ENCODE data around the gene CCNB2. TPM values are rescaled to one million over a fixed set of nuclear protein-coding genes. Genes with fewer than 3 reads are reported as not detected.
"Not testable (repeated sequence)": the region's sequence is repeated elsewhere in the genome, so short reads cannot be mapped to it uniquely, and the experiment has no call there.

The CCNB2 gene
- total and polyA plus RNA-seq, 10 of the 15 experiments (the other 5 are each of a cell fraction or from before 2014, with no cell fraction given): 74.1 to 211 (median 103) TPM

DNA sequence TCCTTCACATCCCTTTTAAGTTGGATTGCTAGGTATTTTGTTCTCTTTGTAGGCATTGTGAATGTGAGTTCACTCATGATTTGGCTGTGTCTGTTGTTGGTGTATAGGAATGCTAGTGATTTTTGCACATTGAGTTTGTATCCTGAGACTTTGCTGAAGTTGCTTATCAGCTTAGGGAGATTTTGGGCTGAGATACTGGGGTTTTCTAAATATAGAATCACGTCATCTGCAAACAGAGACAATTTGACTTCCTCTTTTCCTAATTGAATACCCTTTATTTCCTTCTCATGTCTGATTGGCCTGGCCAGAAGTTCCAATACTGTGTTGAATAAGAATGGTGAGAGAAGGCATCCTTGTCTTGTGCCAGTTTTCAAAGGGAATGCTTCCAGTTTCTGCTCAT lies 22.3 kb downstream of the CCNB2 start:
- in situ Hi-C loops (cut with MboI); FAIRE-seq; H3K4me3 ChIP-seq; RAD21 ChIA-PET (ENCODE audit: unreplicated experiment); H3K9ac ChIP-seq (ENCODE audit: control insufficient read depth, insufficient read depth, low read length); H3K4me2 ChIP-seq (ENCODE audit: control insufficient read depth, insufficient read depth); H2AFZ ChIP-seq (ENCODE audit: control insufficient read depth, low read depth, low read length); H3K27ac ChIP-seq (ENCODE audit: control insufficient read depth, insufficient read depth); H3K4me1 ChIP-seq (ENCODE audit: control insufficient read depth, insufficient read depth, low read length); H3K27me3 ChIP-seq (replicated peaks in 1 of 2; ENCODE audit: control insufficient read depth in 2 of 2, insufficient read depth in 2 of 2, low read length in 1 of 2); BruUV-seq (replicated peaks); H3K79me2 ChIP-seq (ENCODE audit: control insufficient read depth, insufficient read depth, low read length); DNase-seq (ENCODE audit: low read depth, low spot score); ATAC-seq; intact Hi-C loops (cut with micrococcal nuclease; ENCODE audit: unreplicated experiment); H4K20me1 ChIP-seq (ENCODE audit: control insufficient read depth, insufficient read depth): not testable (repeated sequence)
- TF ChIP-seq ATF7 (IDR thresholded peaks at IDR 0.05; ENCODE audit: low read depth) (peak; percentile 81), SPI1 (IDR thresholded peaks at IDR 0.05; ENCODE audit: borderline replicate concordance, insufficient read depth, low read depth, low read length) (peak; percentile 73; the same call in 1 of the 2 replicates)
- CTCF ChIA-PET: interaction anchor here (0.7 kb wide), 1 partner anchor 401 kb away, joined by 3 read pairs; no protein-coding TSS in a partner anchor
- peaks cover 11% of the 10 kb centered on the region for H3K9me3 ChIP-seq (replicated peaks; ENCODE audit: control insufficient read depth, insufficient read depth, low read length)
- POLR2A ChIA-PET: interaction anchor here (1.1 kb wide), 1 partner anchor 148 kb away, joined by 3 read pairs; no protein-coding TSS in a partner anchor
- WGBS (ENCODE audit: insufficient coverage, insufficient replicate concordance, low lambda C conversion rate, missing lambda C conversion rate): 21% methylated on average over 1 of the region's 1 CpG
- SMC1A ChIA-PET (ENCODE audit: uncharacterized antibody, unreplicated experiment): interaction anchor here (0.6 kb wide), 1 partner anchor 279 kb away, joined by 3 read pairs; no protein-coding TSS in a partner anchor
- H3K36me3 ChIP-seq (ENCODE audit: control insufficient read depth in 2 of 2, insufficient read depth in 2 of 2, low read length in 1 of 2): peaks cover 23 to 30% of the 10 kb centered on the region in 2 experiments

DNA sequence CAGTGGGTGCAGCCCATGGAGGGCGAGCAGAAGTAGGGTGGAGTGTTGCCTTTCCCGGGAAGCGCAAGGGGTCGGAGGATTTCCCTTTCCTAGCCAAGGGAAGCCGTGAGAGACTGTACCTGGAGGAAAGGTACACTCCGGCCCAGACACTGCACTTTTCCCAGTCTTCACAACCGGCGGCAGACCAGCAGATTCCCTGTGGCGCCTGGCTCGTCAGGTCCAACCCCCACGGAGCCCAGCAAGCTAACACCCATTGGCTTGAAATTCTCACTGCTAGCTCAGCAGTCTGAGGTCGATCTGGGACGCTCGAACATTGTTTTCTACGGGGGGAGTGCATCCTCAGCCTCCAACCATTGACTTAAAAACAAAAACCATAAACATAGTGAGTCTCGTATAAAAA lies 26.5 kb downstream of the CCNB2 start:
- in situ Hi-C loops (cut with MboI): no loop called here

More for the DNA sequence above, 26.5 kb downstream of the CCNB2 start:
- intact Hi-C loops (cut with micrococcal nuclease; ENCODE audit: unreplicated experiment): no loop called here
- H3K27me3 ChIP-seq (replicated peaks in 1 of 2; ENCODE audit: control insufficient read depth in 2 of 2, insufficient read depth in 2 of 2, low read length in 1 of 2): no peaks in the 10 kb centered on the region
- ChIA-PET POLR2A (no interaction called here), SMC1A (ENCODE audit: uncharacterized antibody, unreplicated experiment) (no interaction called here), RAD21 (ENCODE audit: unreplicated experiment) (no interaction called here), CTCF (no interaction called here)
- ATAC-seq (no peak), DNase-seq (ENCODE audit: low read depth, low spot score) (no peak), FAIRE-seq (no peak)
- peaks cover 11% of the 10 kb centered on the region for H3K9me3 ChIP-seq (replicated peaks; ENCODE audit: control insufficient read depth, insufficient read depth, low read length)
- H3K27ac ChIP-seq (ENCODE audit: control insufficient read depth, insufficient read depth): no peak overlapping the region
- 99% methylated on average over 16 of the region's 16 CpGs for WGBS (ENCODE audit: insufficient coverage, insufficient replicate concordance, low lambda C conversion rate, missing lambda C conversion rate)
- TF ChIP-seq MEF2A (IDR thresholded peaks at IDR 0.05; ENCODE audit: insufficient read depth, low read depth, low read length) (no peak), BCL11A (IDR thresholded peaks at IDR 0.05; ENCODE audit: low read depth, low read length) (no peak), NFYB (IDR thresholded peaks at IDR 0.05; ENCODE audit: insufficient read depth, low read depth, low read length) (no peak)
- no peaks in the 10 kb centered on the region for H3K4me1 ChIP-seq (ENCODE audit: control insufficient read depth, insufficient read depth, low read length)
- BruUV-seq (replicated peaks): no TSS peak
- no peak overlapping the region for H3K4me2 ChIP-seq (ENCODE audit: control insufficient read depth, insufficient read depth)
- no peak overlapping the region for H3K4me3 ChIP-seq
- no peak overlapping the region for H2AFZ ChIP-seq (ENCODE audit: control insufficient read depth, low read depth, low read length)
- peaks cover 25 to 29% of the 10 kb centered on the region in 2 experiments for H3K36me3 ChIP-seq (ENCODE audit: control insufficient read depth in 2 of 2, insufficient read depth in 2 of 2, low read length in 1 of 2)
- H3K9ac ChIP-seq (ENCODE audit: control insufficient read depth, insufficient read depth, low read length): no peak overlapping the region
- H3K79me2 ChIP-seq (ENCODE audit: control insufficient read depth, insufficient read depth, low read length): peaks cover 3% of the 10 kb centered on the region; the same call in 1 of the 2 replicates
- no peaks in the 10 kb centered on the region for H4K20me1 ChIP-seq (ENCODE audit: control insufficient read depth, insufficient read depth)

Data from GM12878 (cell line).